ENCODE data around the gene DDAH2. TPM values are rescaled to one million over a fixed set of nuclear protein-coding genes. Genes with fewer than 3 reads are reported as not detected.

DDAH2 gene
- total RNA-seq, 2 donors from 2014 or later, result 4.7 to 7.3 TPM

DNA sequence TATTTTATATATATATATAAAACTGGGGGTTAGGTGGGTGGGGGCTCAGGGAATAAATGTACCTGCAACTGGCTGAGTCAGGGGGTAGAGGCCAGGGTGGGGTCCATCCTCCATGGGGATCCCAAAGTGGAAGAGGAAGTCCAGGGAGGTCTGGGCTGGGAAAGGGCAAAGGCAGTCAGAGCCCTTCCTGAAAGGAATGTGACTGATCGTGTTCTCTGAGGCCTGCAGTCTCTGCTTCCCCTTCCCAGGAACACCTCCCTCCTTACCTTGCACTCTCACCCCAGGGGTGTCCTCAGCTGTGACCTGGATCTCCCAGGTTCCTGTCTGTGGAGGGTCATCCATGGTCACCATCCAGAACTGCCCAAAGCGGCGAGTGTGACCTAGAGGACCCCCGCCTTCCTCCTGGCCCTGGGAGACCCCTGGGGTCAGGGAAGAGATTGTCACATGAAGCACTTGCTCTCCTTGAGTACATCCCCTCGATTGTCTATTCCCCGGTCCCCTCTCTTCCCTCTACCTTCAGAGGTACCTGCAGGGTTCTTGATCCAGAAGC is 38.1 kb upstream of the DDAH2 start:
- ATAC-seq (no peak), DNase-seq (no peak)
- H3K27me3 Mint-ChIP-seq, result no peaks in the 10 kb centered on the region
- peaks cover 13% of the 10 kb centered on the region for H3K4me1 Mint-ChIP-seq
- H3K36me3 Mint-ChIP-seq (ENCODE audit: low read depth), result no peaks in the 10 kb centered on the region
- H3K27ac Mint-ChIP-seq, result no peak overlapping the region
- no peak overlapping the region for H3K4me3 Mint-ChIP-seq
- H3K9me3 ChIP-seq (ENCODE audit: control insufficient read depth, low read length, poor library complexity, severe bottlenecking), result no peaks in the 10 kb centered on the region

DNA sequence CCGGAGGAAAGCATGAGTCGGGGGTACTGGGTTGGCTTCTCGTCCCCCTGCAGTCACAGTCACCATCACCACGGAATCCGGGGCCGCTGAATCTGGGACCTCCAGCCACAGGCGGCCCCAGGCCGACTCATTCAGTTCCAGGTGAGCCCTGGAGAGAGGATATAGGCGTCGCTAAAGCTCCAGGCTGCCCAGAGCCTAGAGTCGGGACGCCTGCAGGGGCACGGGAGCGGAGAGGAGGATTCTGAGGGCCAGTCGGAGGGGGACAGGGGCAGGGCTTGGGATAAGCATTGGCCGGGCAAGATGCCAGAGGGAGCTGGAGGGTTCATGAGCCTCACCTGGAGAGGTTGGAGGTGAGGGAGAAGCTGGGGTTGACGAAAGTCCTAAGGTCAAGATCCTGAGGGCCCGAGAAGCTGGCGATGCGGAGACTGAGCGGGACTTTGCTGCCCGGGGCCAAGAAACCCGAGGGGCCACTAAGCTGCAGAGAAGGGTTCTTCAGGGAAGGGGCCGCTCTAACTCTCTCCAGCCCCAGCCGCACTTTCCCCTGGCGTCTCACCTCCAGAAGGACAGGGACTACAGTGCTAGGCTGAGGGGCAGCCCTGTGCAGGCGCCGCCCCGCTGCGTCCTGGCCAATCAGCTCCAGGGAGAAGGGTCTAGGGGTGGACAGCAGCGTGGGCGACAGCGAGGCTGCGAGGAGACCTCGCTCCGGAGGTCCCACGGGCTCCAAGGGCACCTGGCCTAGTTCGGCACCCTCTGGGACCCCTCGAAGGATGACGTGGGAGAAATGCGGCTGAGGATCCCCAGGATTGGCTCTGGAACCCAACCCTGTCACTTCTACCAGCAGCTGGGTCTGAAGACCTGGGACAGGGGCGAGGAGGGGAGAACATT is 37.1 kb upstream of the DDAH2 start:
- no peaks in the 10 kb centered on the region for H3K9me3 ChIP-seq (ENCODE audit: control insufficient read depth, low read length, poor library complexity, severe bottlenecking)
- Mint-ChIP-seq H3K36me3 (ENCODE audit: low read depth) (no peaks in the 10 kb centered on the region), H3K27ac (no peak overlapping the region), H3K4me3 (no peak overlapping the region), H3K4me1 (peaks cover 11% of the 10 kb centered on the region), H3K27me3 (no peaks in the 10 kb centered on the region)
- no peak for ATAC-seq
- no peak for DNase-seq

DNA sequence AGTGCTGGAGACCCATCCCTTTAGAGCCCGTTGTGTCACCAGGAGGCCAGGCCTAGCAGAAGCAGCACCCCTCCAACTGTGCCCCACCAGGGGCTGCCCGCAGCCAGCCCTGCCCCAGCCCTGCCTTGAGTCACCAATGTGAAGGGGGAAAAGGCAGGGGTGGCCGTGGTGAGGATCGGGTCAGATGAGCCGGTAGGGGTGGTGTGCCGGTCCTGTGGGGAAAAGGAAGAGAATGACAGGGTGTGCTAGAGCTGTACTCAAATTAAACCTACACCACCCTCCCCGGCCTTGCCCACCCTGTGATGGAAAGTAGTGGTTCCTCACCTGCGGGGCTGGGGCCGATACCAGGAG is 36.4 kb upstream of the DDAH2 start:
- no peak for ATAC-seq
- Mint-ChIP-seq H3K36me3 (ENCODE audit: low read depth) (no peaks in the 10 kb centered on the region), H3K27me3 (no peaks in the 10 kb centered on the region), H3K27ac (no peak overlapping the region), H3K4me3 (no peak overlapping the region), H3K4me1 (peaks cover 11% of the 10 kb centered on the region)
- H3K9me3 ChIP-seq (ENCODE audit: control insufficient read depth, low read length, poor library complexity, severe bottlenecking), result no peaks in the 10 kb centered on the region
- DNase-seq, result no peak

DNA sequence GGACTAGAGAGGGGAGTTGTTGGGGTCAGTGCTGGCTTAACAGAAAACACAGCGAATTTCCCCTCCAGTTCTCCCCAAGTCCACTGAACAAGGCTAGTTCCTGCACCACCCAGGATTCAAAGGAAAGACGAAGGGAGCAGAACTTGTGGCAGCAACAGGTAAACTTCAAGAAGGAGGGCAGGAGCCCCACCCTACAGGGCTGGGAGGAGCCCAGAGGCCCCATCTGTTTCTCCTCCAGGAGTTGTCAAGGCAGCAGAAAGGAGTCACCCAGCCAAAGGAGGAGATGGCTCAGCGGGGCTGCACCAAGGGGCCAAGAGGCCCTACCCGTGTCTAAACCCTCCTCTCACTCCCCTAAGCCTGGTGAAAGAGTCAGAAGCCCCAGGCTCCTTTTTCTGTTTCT is 35.1 kb upstream of the DDAH2 start:
- no peak overlapping the region for H3K4me3 Mint-ChIP-seq
- DNase-seq (no peak), ATAC-seq (no peak)
- no peaks in the 10 kb centered on the region for H3K9me3 ChIP-seq (ENCODE audit: control insufficient read depth, low read length, poor library complexity, severe bottlenecking)
- no peaks in the 10 kb centered on the region for H3K27me3 Mint-ChIP-seq
- H3K4me1 Mint-ChIP-seq, result peaks cover 8% of the 10 kb centered on the region
- peaks cover 4% of the 10 kb centered on the region for H3K36me3 Mint-ChIP-seq (ENCODE audit: low read depth)
- no peak overlapping the region for H3K27ac Mint-ChIP-seq

DNA sequence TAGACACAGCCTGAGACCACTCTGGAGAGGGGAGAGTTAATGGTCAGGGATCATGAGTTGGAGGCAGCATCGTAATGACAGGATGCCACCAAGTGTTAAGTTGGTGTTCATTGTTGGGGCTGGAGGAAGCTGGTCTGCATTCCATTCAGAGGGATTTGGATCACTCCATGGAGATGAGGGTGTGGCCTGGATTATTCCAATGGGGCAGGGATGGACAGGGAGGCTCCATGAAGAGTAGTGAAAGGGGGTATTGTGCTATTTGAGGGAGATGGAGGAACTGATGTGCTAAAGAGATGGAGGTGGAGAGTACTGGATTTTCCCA is 34.5 kb upstream of the DDAH2 start:
- Mint-ChIP-seq H3K27me3 (no peaks in the 10 kb centered on the region), H3K27ac (peak overlapping the region; percentile 54), H3K4me3 (no peak overlapping the region), H3K4me1 (peaks cover 8% of the 10 kb centered on the region), H3K36me3 (ENCODE audit: low read depth) (peaks cover 4% of the 10 kb centered on the region)
- no peaks in the 10 kb centered on the region for H3K9me3 ChIP-seq (ENCODE audit: control insufficient read depth, low read length, poor library complexity, severe bottlenecking)
- ATAC-seq (no peak), DNase-seq (no peak)

DNA sequence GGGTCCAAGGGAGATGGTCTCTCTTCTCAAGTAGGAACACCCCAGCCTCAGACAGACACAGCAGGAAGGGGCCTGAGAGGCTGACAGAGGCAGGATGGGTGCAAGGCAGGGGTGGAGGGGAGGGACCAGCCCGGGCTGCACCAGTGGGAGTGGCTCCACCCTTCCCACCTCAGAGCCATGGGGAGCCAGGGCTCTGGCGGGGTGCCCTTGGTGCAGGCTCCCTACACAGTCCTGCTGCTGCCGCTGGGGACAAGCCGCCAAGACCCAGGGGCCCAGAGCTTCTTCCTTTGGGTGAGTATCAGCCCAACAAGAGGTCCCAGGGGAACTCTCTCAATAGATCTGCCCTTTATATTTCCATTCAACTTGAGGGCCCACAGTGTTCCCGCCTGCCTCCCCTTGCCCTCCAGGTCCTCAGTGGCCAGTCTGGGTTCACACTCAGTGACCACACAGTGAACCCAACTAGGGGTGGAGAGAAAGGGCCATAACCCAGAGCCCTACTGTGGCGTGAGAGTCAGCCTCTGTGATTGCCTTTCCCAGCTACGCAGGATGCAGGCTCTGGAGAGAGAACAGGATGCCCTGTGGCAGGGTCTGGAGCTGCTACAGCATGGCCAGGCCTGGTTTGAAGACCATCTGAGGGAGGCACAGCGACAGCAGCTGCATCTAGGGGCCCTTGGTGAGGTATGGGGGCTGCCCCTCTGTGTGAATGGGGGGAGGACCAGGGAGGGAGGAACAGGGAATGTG is 33.9 kb upstream of the DDAH2 start:
- H3K9me3 ChIP-seq (ENCODE audit: control insufficient read depth, low read length, poor library complexity, severe bottlenecking), result no peaks in the 10 kb centered on the region
- ATAC-seq, result no peak
- H3K27ac Mint-ChIP-seq, result peak overlapping the region; percentile 54
- DNase-seq, result no peak
- peaks cover 8% of the 10 kb centered on the region for H3K4me1 Mint-ChIP-seq
- H3K27me3 Mint-ChIP-seq, result no peaks in the 10 kb centered on the region
- peaks cover 4% of the 10 kb centered on the region for H3K36me3 Mint-ChIP-seq (ENCODE audit: low read depth)
- H3K4me3 Mint-ChIP-seq, result no peak overlapping the region

DNA sequence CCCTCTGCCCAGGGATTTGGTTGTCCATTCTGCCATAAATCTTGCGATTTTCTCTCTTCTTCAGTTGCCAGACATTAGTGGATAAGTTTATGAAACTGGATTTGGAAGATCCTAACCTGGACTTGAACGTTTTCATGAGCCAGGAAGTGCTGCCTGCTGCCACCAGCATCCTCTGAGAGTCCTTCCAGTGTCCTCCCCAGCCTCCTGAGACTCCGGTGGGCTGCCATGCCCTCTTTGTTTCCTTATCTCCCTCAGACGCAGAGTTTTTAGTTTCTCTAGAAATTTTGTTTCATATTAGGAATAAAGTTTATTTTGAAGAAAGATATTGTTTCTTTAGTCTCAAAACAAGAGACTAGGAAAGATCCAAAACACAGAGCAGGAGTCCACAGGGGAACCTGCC is 33.3 kb upstream of the DDAH2 start, which contains the start of gene SAPCD1:
TSS of gene SAPCD1 (plus strand) at position 301 of the 400 bp plus-strand sequence. CDS start 399 bp downstream, outside the sequence.
- Mint-ChIP-seq H3K36me3 (ENCODE audit: low read depth) (peaks cover 4% of the 10 kb centered on the region), H3K4me1 (peaks cover 11% of the 10 kb centered on the region), H3K27ac (peak within 1 kb of the TSS; percentile 54), H3K27me3 (no peaks in the 10 kb centered on the region), H3K4me3 (no peak within 1 kb of the TSS)
- no peaks in the 10 kb centered on the region for H3K9me3 ChIP-seq (ENCODE audit: control insufficient read depth, low read length, poor library complexity, severe bottlenecking)
- DNase-seq, result no peak
- no peak for ATAC-seq

DNA sequence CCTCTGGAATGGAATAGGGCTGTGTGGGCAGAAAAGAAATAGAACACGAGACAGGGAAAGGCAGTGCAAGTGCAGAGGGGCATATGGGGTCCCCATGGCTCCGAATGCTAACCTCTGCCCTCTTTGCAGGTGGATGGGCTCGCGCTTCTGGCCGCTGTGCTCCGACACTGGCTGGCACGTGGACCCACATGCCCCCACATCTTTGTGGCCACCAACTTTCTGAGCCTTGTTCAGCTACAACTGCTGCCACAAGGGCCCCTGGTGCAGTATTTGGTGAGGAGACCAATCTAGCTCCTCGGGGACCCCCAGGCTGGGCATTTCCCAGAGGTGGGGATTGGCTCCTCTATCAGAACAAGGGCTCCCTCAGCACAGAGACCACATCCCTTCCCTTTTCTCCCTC is 32.2 kb upstream of the DDAH2 start:
- ATAC-seq (no peak), DNase-seq (no peak)
- Mint-ChIP-seq H3K4me3 (no peak overlapping the region), H3K27me3 (no peaks in the 10 kb centered on the region), H3K36me3 (ENCODE audit: low read depth) (peaks cover 4% of the 10 kb centered on the region), H3K4me1 (peaks cover 10% of the 10 kb centered on the region), H3K27ac (peak overlapping the region; percentile 27)
- H3K9me3 ChIP-seq (ENCODE audit: control insufficient read depth, low read length, poor library complexity, severe bottlenecking), result no peaks in the 10 kb centered on the region

DNA sequence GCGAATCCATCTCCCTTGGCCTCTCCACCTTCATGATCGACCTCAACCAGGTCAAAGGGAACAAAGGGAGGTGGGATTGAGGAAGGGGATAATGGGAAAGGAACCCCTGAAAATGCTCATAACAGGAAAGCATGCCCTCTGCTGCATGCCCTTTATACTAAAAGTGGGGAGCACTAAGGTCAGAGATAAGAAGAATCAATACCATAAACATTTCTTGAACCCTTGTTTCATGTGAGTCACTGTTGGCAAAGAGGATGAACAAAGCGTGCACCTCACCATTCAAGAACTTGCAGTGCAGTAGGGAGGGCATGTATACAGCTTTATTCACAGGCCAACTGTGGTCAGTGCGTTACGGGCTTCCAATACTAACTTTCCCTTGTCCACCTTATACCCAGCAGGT is 31.7 kb upstream of the DDAH2 start:
- no peaks in the 10 kb centered on the region for H3K27me3 Mint-ChIP-seq

DNA sequence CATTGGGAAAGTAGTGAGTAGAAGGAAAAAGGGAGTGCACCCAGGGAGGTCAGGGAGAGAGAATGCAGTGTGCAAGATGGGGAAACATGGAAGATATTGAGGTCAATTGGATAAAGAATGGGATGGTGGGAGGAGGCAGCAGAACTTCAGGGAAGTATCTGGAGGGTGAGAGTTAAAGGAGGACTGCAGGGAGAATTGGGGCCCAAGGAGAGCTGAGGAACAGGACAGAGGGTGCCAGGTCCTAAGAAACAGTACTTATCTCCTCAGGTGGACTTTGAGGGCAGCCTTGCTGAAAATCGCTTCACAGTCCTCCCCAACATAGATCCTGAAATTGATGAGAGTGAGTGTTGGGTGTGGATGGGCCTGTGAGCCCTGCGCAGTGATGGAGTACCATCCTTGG is 29.2 kb upstream of the DDAH2 start:
- ATAC-seq (no peak), DNase-seq (no peak)
- Mint-ChIP-seq H3K4me1 (peaks cover 10% of the 10 kb centered on the region), H3K27me3 (no peaks in the 10 kb centered on the region), H3K36me3 (ENCODE audit: low read depth) (peaks cover 4% of the 10 kb centered on the region), H3K4me3 (no peak overlapping the region), H3K27ac (peak overlapping the region; percentile 75)
- H3K9me3 ChIP-seq (ENCODE audit: control insufficient read depth, low read length, poor library complexity, severe bottlenecking), result no peaks in the 10 kb centered on the region

More for the DNA sequence above, 31.7 kb upstream of the DDAH2 start:
- peaks cover 10% of the 10 kb centered on the region for H3K4me1 Mint-ChIP-seq
- no peak overlapping the region for H3K4me3 Mint-ChIP-seq
- DNase-seq, result no peak
- H3K36me3 Mint-ChIP-seq (ENCODE audit: low read depth), result peaks cover 4% of the 10 kb centered on the region
- peak overlapping the region; percentile 27 for H3K27ac Mint-ChIP-seq
- ATAC-seq, result no peak
- no peaks in the 10 kb centered on the region for H3K9me3 ChIP-seq (ENCODE audit: control insufficient read depth, low read length, poor library complexity, severe bottlenecking)

DNA sequence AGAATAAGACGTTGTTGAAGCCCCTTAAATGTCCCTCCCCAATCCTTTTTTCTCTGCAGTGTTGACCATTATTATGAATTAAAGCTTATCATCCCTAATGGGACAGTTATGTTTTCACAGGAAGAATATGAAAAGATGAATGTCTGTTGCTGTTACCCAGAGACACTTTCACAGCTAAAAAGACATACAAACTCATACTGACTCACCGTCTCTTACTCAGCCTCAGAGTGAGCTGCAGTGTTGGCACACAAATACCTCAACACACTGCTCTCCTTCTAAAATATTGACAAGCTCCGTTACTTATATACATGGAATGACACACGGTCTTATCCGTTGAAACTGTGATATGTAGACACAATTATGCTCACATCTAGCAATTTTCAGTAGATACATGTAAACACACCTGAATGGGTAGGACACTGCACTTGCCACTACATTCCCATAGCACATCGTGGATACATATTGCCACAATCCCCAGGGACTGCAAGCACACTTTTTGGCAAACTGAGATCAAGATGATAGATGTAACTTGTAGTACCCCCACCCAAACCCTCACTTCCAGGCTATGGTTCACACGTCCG is 23.7 kb upstream of the DDAH2 start:
- no peaks in the 10 kb centered on the region for H3K36me3 Mint-ChIP-seq (ENCODE audit: low read depth)
- no peak for DNase-seq

DNA sequence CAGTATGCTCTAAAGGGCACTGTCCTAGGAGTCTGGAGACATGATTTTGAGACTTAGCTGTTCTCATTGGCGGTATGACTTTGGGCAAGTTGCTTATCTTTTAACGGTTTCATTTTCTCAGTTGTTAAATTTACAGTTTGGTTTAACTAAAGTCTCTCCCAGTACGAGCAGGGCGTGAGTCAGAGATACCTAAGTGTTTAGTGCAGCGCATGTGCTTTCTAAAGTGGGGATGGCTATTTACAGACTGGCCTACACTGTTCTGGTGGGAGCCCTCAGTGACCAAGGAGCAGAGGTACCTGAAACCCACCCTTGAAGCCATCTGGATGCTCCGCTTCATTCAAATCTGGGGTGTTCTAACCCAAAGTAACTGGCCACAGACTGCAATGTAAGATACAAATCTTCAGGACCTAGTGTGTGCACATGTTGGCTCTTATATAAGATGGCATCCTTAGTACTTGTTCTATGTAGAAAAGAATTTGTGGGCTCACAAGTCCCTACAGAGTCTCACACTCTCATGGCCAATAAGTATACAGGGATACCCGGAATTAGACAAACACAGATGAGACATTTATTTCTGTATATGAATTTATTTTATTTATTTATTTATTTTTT is 21.4 kb upstream of the DDAH2 start:
- H3K4me3 Mint-ChIP-seq, result no peak overlapping the region
- no peaks in the 10 kb centered on the region for H3K9me3 ChIP-seq (ENCODE audit: control insufficient read depth, low read length, poor library complexity, severe bottlenecking)
- H3K4me1 Mint-ChIP-seq, result no peaks in the 10 kb centered on the region
- DNase-seq, result no peak
- H3K36me3 Mint-ChIP-seq (ENCODE audit: low read depth), result peaks cover 2% of the 10 kb centered on the region
- H3K27me3 Mint-ChIP-seq, result no peaks in the 10 kb centered on the region
- no peak for ATAC-seq
- H3K27ac Mint-ChIP-seq, result no peak overlapping the region

More for the DNA sequence above, 23.7 kb upstream of the DDAH2 start:
- H3K4me1 Mint-ChIP-seq, result peaks cover 2% of the 10 kb centered on the region
- ATAC-seq, result no peak
- H3K27me3 Mint-ChIP-seq, result no peaks in the 10 kb centered on the region
- no peaks in the 10 kb centered on the region for H3K9me3 ChIP-seq (ENCODE audit: control insufficient read depth, low read length, poor library complexity, severe bottlenecking)
- H3K4me3 Mint-ChIP-seq, result no peak overlapping the region
- H3K27ac Mint-ChIP-seq, result no peak overlapping the region

All from T-helper 17 cell (primary cell).